Measurements from ENCODE around the gene CFAP46.

DNA sequence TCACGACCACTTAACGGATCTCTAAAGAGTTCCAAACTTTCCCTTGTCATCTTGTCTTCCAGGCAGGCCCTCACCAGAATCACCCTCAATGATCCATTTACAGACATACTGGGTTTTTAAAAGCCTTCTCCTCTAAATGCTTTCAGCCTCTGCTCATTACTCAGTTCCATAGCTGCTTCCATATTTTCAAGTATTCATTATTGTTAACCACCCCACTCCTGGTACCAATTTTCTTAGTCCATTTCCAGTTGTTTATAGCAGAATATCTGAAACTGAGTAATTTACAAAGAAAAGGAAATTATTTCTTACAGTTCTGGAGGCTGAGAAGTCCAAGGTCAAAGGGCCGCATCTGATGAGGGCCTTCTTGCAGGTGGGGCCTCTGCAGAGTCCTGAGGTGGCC, 100.0 kb downstream of the CFAP46 start:
- TF ChIP-seq GATA3 (IDR thresholded peaks at IDR 0.05; ENCODE audit: low read depth, low read length) (no peak), GATA2 (IDR thresholded peaks at IDR 0.05; ENCODE audit: low read depth, low read length) (no peak)

All from SH-SY5Y (cell line).